ENCODE measurements around the gene GORASP2.

DNA sequence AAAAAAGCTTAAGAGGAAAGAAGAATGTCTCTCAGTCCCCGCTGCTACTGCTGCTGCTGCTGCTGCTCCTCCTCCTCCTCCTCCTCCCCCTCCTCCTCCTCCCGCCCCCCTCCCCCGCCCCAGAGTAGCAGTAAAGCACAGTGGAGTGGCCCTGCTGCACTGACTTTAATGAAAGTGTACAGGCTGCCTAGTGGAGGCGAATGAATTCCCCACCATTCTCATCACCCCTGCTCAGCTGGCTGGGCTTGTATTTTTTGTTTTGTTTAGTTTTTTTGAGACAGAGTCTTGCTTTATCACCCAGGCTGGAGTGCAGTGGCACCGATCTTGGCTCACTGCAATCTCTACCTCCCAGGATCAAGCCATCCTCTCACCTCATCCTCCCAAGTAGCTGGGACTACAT lies 34.3 kb downstream of the GORASP2 start:
- no peak for TF ChIP-seq CTCF (IDR thresholded peaks at IDR 0.05 in 8 of 11, conservative IDR thresholded peaks at IDR 0.05 in 3 of 11)
- TF ChIP-seq POLR2A (IDR thresholded peaks at IDR 0.05), result no peak
- TF ChIP-seq POLR2AphosphoS5 (IDR thresholded peaks at IDR 0.05), result no peak
